Hair follicle dermal papilla cell (primary cell): ENCODE measurements around the gene IL16. TPM values are rescaled to one million over a fixed set of nuclear protein-coding genes. Genes with fewer than 3 reads are reported as not detected.

Experiments
- total RNA-seq: library from RNA; depleted of rRNA; stranded (reverse); fragments of >200 nt; gene quantifications from 2 replicates; pipeline ENCODE4 v1.2.3, GENCODE V29; 2012

IL16 gene
- total RNA-seq, result 0.97 and 1.1 TPM in 2 replicates

DNA sequence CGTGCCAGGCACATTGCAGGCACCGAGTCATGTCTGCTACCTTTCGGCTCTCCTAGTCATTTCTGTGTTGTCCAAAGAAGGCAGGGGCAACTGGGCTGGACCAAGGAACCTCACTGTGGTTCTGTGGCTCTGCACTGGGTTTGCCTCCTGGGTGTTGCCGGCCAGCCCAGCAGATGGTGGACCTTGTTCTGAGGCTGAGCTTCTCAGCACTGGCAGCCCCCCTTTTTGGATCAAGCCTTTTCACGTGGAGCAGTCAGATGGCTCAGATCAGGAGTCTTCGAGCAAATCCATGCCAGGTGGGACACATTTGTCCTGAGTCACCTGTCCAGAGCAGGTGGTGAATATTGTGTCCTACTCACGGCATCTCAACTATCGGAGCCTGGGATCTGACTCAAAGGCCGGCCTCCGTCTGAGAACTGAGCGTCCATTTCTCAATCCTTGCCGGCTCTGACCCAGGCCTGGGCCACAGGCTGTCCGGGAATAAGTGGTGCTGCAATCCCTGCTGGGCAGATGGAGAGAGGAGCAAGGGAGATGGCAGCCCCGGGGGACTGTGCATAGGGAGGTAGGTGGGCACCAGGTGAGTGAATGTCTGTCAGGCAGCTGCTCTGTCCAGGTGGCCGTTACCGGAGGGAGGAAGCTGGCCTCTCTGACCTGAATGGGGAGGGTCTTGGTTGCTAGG is at the start of gene IL16:
Gene IL16, plus strand, starts transcription at position 304 of the 679 bp plus-strand sequence. CDS start 28,521 bp downstream, outside the sequence.

DNA sequence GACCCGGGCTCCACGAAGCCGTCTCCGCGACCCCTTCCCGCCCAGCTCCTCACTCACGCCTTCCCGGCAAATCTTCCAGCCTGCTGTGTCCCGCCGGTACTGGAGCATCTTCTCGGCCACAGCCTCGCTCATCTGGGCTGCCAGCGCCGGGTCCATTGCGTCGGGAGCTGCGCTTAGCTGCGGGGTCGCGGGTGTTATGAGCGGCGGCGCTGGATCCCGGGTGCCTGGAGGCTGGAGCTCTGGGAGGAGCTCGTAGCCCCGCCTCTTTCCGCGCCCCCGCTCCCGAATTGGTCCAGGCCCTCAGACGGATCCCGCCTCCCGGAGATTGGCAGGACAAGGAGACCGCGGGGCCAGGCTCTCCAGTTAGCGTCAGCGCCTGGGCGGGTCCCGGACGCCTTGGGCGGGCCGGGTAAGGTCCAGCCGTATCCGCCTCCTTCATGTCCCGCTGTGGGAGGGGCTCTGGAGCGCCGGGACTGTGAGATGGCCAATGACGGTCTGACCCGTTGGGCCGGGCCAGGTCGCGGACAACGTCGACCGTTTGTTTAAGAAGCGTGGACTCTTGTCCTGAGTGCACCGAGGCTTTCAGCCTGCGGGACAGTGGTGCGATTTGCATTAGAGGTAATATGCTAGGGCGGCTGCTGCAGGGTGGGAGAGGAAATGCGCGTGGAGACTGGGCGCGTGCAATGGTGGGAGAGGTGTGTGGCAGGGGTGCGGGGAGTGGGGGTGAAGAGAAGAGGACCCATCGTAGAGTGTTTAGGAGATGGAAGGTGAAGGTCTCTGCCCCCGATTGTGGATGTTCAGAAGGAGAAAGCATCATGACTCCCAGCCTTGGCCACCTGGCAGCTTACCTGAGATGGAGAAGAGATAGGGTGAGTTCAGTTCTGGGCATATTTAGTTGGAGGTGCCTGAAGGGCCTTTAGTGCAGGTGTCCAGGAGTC is 127.5 kb downstream of the IL16 start, which contains the start of gene STARD5:
Gene STARD5, minus strand, starts transcription at position 198 of the 938 bp plus-strand sequence. Its CDS starts 42 bp downstream, at position 156.

Other genes starting within 250 kb of the IL16 start
- gene MESD, start 207.1 kb upstream of the IL16 start, total RNA-seq, result 17.9 and 18.5 TPM in 2 replicates
- gene TLNRD1, start 196.0 kb upstream of the IL16 start, total RNA-seq, result 13.7 and 15.3 TPM in 2 replicates
- 0.12 and 0.32 TPM in 2 replicates for gene CFAP161, start 62.6 kb upstream of the IL16 start, total RNA-seq
- 5.5 and 8.1 TPM in 2 replicates for gene STARD5, start 127.3 kb downstream of the IL16 start, total RNA-seq
- gene TMC3, start 177.3 kb downstream of the IL16 start, total RNA-seq, result not detected in 2 replicates